Middle frontal gyrus (tissue), 1 donor: ENCODE measurements around the gene WWC2.
"Not testable (repeated sequence)": the region's sequence is repeated elsewhere in the genome, so short reads cannot be mapped to it uniquely, and the experiment has no call there.

Experiments used
- DNase-seq: peaks from one replicate; pipeline ENCODE4 v3.0.0-alpha.2; 2015; ENCODE audit warnings: low spot score; ENCODE audit errors: extremely low spot score

The WWC2 gene

DNA sequence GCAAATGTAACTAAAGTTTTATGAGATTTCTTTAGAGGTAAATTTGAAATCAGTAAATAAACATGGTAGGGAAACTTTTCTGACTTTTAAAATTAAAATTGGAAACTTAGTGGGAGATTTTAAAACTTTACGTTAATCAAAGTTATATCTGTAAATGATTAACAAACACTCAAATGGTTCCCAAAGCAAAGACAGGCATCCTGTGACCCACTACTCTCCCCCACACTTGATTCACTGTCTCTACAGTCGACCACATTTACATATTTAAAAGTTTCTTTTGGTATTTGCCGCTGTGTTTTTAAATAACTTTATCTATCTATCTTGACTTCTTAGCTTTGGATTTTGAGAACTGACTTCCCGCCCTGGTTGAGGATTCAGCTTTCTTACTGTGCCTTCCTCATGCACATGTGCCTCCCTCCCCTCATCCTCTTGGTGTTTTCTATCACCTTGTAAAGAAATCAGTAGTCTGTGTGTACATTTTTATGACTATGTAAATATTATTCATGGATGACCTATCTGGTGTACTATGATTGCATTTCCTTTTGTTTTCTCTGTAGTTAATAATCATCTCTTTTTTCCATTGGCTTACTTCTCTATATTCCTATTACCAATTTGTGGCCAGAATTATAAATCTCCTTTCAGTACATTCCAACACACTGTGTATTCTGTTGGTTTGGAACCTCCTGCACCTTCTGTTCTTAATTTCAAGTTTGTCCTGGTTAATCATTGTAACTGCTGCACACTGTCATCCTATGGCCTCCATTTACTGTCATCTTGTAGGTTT, 72.6 kb downstream of the WWC2 start:
- no peak for DNase-seq

DNA sequence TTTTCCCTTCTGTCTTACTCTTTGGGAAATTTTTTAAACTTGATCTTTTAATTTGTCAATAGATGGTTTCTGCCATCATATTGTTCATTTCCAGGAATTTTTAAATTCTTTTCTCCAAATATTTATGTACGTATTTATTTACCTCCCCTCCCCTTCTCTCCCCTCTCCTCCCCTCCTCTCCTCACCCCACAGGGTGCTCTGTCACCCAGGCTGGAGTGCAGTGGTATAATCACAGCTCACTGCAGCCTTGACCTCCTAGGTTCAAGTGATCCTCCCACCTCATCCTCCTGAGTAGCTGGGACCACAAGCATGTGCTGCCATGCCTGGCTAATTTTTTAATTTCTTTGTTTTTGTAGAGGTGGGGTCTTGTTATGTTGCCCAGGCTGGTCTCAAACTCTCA, 73.8 kb downstream of the WWC2 start:
- no peak for DNase-seq

DNA sequence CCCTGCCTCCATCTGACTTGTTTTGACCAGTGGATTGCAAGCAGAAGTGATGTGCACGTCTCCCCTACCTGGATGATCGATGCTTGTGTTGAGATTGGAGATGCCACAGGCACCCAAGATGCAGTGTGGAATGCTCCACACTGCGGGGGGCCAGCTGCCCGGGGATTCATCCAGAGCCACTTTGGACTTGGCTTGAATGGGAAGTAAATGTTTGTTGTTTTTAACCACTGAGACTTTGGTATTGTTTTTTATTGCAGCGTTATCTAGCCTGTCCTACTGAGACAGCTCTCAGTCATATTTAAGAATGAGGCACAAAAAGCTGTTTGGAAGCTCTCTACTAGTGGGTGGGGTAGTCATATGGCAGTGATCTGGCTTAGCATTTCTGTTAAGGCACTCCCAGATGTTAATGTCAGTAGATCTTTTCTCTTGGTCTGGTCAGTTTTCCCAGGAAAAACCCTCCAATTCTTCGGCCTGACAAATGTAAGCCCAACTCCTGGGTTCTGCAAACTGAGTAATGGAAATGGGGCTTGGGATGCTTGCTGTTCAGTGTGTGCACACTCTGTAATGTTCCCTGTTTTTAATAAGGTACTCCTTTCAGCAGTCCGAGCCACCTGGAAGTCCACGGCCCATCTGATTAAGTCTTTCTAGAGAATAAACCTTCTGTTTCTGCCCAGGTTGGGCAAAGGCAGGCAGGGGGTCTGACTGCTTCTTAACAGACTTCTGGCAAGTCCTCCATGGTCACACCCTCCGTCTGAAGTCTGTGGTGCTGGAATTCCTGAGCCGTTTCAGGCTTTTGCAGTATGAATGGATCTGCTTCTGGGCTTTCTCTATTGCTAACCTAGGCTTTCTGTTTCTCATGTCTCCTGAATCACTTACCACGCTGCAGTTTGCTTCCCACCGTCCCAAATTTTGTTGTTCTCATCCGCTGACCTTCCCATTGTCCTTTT, 74.8 kb downstream of the WWC2 start:
- DNase-seq = no peak

DNA sequence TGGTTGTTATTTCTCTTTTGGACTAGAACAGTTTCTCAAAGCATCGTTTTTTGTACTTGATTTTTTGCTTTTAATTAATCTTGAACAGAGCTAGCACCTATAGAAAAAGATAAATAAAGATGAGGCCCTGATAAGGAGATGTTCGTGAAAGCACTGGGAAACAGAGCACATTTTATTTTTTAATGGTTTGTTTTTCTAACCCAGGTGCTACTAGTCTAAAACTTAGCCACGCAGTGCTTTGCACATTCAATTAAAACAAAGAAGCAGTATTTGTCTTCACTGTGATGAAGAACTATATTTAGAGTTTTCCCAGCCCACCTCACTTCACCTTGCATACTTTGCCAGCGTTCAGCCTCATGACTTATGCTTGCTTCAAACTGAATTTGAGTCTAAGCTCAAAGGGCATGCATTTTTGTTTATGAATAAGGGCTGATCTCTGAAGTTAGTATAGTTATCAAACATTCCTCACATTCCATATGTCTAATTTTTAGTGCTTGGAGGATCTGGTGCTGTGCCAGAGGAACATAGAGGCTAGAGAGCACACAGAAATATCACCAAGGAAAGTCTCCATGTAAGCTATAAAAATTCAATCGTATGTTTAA, 76.7 kb downstream of the WWC2 start:
- no peak for DNase-seq

DNA sequence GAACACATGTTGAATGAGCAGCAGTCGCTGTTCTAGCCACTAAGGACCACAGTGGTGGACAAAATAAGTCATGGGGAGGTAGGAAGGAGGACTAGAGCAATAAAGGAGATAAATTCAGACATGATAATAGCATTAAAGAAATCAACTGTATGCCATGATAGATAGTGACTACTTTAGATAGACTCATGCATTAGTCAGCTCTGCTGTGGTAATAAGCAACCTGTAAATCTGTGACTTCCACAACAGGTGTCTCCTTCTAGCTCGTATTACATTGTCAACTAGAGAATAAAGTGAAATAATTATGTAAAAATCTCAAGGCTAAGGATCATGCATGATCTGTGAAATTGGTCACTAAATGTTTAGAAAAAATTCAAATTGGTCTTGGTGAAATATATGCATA, 77.9 kb downstream of the WWC2 start:
- no peak for DNase-seq

DNA sequence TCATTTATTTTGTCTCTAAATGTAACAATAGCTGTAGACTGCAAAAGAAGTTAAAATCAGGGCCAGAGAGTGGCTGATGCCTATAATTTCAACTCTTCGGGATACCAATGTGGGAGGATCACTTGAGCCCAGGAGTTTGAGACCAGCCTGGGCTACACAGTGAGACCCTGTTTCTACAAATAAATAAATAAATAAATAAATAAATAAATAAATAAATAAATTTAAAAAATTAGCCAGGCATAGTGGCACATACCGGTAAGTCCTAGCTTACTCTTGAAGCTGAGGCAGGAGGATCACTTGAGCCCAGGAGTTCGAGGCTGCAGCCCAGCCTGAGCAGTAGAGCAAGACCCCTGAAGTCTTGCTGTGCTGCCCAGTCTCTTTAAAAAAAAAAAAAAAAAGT, 79.1 kb downstream of the WWC2 start:
- DNase-seq = no peak

DNA sequence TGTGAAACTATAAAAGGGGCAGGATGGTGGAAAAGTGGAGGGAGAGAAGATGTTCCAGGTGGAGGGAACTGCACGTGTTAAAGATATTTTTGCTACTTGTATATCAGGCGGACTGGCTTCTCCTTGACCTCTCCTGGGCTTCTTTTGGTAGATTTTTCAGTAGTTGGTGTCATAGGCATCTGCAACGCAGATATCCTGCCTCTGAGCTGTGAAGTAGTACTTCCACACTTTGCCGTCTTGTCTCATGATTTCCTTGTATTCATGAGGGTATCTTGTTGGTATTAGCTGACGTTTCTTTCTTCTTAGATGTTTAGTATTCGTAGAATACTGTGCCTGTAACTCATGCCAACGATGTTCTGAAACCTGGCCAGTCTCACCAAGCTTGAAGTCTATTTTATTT, 81.0 kb downstream of the WWC2 start:
- DNase-seq = no peak

DNA sequence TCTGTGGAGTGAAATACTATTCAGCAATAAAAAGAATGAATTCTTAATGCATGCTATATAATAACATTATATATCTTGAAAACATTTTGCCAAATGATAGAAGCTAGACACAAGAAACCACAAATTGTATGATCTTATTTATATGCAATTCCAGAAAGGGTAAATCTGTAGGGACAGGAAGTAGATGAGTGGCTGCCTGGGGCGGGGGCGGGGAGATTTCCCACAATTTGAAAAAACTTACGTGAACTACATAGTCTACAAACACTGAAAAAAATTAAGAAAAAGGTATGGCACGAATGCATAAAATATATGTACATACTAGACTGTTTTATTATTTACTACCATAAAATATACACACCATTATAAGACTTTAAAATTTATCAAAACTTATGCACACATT, 81.6 kb downstream of the WWC2 start:
- no peak for DNase-seq

DNA sequence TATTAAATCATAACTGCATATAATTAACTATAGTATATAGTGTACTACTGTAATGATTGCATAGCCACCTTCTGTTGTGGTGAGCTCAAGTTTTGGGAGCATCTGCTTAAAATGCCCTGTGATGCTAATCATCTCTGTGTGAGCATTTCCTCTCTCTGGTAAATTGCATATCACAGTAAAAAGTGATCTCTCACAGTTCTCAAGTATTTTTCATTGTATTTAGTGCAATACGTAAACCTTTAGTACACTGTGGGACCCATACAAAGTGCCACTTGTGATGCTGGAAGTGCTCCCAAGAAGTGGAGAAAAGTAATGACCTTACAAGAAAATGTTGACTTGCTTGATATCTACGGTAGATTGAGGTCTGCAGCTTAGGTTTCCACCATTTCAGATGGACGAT, 82.0 kb downstream of the WWC2 start:
- no peak for DNase-seq

DNA sequence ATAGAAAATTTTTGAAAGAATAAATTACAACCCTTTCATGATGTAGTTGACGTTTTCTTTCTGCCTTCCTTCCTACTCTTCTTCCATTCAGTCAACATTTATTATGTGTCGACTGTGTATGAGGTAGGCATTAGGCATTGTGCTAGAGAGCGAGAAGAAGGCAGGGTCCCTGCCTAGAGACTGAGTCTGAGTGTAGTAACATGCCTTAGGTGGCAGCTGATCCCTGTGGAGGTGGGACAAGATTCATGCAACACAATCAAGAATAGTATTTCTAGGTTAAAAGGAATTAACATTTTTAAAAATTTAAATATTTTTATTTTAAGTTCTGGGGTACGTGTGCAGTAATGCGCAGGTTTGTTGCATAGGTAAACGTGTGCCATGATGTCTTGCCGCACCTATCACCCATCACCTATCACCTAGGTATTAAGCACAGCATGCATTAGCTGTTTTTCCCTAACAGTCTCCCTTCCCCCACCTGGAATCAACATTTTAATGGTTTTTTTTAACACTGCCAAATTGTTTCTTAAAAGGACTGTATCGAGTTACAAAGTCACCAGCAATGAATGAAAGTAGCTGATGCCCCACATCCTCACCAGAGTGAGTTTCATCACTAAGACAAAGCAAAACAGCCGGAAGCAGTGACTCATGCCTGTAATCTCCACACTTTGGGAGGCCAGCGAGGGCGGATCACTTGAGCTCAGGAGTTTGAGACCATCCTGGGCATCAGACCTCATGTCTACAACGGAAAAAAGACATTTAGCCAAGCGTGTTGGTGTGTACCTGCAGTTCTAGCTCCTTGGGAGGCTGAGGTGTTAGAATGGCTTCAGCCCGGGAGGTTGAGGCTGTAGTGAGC, 84.0 kb downstream of the WWC2 start:
- no peak for DNase-seq

DNA sequence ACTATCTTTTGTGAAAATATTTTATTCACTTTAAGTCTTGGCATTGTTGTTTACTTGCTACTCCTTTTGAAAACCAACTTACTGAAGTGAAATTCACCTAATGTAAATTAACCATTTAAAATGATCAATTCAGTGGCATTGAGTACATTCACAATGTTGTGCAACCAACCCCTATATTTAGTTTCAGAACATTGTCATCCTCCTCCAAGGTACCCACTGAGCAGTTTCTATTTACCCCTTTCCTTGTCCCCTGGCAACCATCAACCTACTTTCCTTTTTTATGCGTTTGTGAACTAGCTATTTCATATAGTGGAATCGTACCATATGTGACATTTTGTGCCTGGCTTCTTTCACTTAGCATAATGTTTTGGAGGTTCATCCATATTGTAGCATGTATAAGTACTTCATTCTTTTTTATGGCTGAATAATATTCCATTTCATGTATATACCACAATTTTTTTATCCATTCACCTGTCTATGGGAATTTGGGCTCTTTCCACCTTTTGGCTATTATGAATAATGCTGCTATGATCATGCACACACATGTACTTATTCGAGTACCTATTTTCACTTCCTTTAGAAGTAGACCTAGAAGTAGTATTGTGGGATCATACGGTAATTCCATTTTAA, 85.0 kb downstream of the WWC2 start:
- DNase-seq = no peak

DNA sequence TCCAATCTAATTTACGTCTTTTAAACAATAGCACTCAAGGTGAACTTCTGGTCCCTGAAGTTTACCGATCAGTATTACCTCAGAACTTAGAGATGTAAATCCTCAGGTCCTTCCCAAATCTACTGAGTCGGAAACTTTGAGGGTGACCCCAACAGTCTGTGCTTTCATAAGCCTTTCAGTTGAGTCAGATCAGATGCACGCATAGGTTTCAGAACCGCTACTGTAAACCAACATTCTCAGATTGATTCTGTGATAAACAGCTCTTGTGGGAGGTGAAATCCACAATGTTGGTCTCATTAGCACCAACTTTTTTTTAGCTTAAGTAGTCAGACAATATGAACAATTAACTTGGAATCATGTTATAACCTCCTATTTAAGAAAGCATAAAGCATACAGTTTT, 86.0 kb downstream of the WWC2 start:
- DNase-seq = no peak

DNA sequence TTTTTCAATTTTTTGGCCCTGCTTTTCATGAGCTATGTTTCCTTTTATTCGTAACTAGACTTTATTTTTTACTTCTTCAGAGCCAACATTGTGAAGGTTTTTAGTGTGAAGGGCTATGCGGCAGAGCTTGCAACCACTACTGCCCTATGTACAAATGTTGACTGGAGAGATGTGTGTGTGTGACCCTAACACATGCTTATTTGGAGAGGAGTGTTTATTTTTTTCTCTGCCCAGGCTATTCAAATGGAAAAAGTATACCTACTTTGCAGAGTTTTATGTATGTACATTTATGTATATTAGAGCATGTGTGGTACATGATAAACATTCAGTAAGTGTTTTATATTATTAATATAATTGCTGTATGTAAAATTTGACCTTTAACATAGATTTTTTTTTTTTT, 86.5 kb downstream of the WWC2 start:
- DNase-seq = no peak

DNA sequence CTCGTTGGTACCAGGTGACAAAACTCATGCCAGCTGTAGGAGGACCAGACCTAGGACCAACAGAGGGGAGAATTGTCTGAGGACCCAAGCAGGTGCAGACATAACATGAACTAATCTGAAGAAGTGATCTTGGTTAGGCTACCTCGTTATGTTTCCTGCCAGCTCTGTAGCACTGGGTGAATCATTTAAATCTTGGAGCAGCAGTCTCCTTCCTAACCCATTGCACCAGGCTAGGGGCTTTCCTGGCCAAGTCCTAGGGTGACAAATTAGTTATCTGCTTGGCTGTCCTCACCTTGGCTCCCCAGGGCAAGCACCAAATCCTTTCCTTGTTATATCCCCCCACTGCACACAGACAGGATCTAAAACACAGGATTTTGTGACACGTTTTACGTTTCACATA, 87.8 kb downstream of the WWC2 start:
- no peak for DNase-seq

DNA sequence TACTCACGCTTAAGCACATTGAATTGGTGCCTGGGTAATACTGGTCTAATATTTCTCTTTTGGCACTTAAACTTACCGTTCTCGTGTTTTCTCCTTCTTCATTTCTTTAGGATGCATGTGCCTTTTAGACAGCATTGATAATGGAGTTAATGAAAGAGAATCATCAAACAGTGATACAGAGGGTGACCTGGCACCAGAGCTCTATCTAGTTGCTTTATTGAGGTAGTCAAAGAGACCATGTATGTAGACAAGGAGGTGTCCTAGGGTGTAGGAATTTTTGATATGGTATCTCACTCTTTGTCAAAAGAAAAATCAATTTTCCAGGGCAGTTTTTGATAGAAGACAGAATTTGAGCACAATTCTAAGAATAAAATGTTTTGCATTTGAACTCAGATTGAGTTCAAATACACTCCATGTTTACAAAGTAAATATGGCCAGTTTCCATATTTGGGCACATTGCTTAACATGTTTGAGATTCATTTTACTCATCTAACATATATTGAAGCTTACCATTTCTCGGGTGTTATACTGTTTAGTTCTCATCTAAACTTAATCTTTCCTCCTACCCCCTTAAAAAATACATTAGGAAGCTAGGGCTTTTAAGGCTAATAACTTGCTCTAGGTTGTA, 92.0 kb downstream of the WWC2 start:
- no peak for DNase-seq

DNA sequence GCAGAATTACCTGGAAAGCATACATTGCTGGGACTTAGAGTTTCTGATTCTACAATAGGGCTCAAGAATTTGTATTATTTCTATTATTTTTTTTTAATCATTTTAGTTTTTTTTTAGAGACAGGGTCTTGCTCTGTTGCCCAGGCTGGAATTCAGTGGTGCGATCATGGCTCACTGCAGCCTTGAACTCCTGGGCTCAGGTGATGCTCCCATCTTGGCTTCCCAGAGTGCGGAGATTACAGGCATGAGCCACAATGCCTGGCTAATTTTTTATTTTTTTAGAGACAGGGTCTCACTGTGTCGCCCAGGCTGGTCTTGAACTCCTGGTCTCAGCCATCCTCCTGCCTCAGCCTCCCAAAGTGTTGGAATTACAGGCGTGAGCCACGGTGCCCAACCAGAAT, 92.6 kb downstream of the WWC2 start:
- DNase-seq = no peak

DNA sequence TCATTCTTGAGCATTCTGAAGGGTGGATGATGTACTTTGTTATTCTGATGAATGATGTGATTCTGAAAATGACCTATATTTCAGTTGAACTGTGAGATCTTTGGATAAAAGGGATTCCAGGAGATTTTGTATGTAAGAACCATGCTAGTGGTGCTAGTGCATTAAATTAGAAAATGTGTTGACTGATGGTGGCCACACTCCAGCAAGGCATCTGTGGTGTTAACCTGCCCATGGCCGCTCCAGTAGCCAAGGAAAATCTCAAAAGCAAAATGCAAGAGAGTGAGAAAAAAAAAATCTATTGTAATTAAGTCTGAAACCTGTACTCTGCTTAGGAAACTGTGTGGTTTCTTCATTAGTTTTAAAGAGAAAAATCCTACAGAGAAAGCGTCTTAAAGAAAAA, 93.5 kb downstream of the WWC2 start:
- DNase-seq = no peak

DNA sequence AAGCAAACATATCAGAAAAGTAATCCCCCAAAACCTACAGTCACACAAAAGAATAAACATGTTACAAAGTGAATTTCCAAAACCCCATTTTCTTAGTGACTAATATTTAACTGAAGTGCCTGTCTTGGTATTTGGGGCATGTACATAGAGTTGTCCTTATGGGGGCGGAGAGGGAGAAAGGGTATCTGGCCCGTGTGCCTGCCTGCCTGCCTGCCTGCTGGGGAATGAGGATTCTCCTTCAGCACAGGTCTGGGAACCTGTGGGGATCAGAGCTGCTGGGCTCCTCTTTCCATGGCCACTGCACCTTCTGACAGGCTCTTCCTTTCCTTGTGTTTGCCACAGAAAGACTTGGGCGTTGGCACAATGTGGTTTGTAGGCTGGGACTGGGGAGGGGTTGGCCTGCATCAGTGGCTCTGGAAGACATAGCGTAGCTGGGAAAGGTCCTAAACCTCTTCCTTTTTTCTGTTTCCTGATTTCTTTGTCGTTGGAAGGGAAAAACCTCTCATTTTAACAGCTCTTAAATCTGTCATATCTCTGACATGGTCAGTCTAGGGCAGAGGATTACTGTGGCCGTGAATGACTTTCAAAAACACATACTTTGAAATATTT, 94.8 kb downstream of the WWC2 start:
- not testable (repeated sequence) for DNase-seq

DNA sequence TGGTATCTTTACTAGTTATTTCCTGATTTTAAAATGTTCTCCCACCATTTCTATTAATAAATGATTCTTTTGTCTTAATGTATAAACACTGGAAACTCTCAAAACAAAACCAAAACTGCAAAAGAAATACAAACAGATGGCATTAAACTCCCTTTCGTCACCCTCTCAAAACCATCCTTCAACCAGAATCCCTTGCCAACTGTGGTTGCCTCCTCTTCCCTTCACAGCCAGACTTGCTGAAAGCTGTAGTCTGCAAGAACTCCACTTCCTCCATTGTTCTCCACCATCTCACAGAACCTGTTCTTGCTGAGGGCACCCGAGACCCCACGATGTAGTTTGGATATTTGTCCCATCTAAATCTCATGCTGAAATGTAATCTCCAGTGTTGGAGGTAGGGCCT, 96.5 kb downstream of the WWC2 start:
- DNase-seq = no peak

DNA sequence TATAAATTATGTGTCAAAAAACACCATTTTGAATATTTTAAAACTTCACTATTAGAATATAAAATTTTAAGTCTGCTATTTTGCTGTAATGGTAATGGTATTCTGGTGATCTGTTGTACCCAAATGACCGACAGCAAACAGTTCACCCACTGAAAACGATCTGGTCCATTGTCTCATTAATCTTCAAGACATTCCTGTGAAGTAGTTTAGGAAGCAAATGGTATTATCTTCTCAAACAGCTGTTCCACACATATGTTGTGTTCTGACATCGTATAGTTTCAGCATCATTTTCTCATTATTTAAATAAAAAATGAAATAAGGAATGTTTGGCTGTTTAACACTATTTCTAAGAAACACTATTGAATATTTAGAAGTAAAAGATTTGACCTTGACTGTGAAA, 98.1 kb downstream of the WWC2 start:
- no peak for DNase-seq
